Liver (tissue), 9 donors: ENCODE results near the gene CDH18. TPM values are rescaled to one million over a fixed set of nuclear protein-coding genes. Genes with fewer than 3 reads are reported as not detected.

Source experiments
- DNase-seq: peaks from one replicate; pipeline ENCODE4 v3.0.0-alpha.2; 2017; ENCODE audit warnings: low spot score
- H3K27ac ChIP-seq, 2 donors: one replicate each; pipeline ENCODE4 v1.7.0; 2013; ENCODE audit warnings: inconsistent platforms in 2 of 2, low read length in 2 of 2, control low read depth in 1 of 2, low read depth in 1 of 2, mild to moderate bottlenecking in 1 of 2
- H3K27me3 ChIP-seq, 4 donors: one replicate each; pipeline versions ENCODE4 v1.6.1 to v1.7.0; 2013; ENCODE audit warnings: low read length in 3 of 4, inconsistent platforms in 1 of 4, mild to moderate bottlenecking in 1 of 4, moderate library complexity in 1 of 4; ENCODE audit not compliant: control insufficient read depth in 4 of 4, insufficient read depth in 4 of 4
- H3K36me3 ChIP-seq, 4 donors: one replicate each; pipeline versions ENCODE4 v1.6.1 to v1.7.0; 2013; ENCODE audit warnings: low read length in 3 of 4, mild to moderate bottlenecking in 3 of 4, low read depth in 1 of 4, moderate library complexity in 1 of 4; ENCODE audit not compliant: control insufficient read depth in 4 of 4, insufficient read depth in 3 of 4
- H3K4me1 ChIP-seq, 4 donors: one replicate each; pipeline versions ENCODE4 v1.6.1 to v1.7.0; 2013; ENCODE audit warnings: low read length in 3 of 4, mild to moderate bottlenecking in 3 of 4, moderate library complexity in 1 of 4; ENCODE audit not compliant: control insufficient read depth in 4 of 4, insufficient read depth in 4 of 4
- H3K4me3 ChIP-seq, 3 donors: one replicate each; pipeline versions ENCODE4 v1.6.1 to v1.7.0; 2013; ENCODE audit warnings: low read length in 3 of 3, control low read depth in 1 of 3, low read depth in 1 of 3, mild to moderate bottlenecking in 1 of 3
- H3K9ac ChIP-seq, 2 donors: one replicate each; pipeline ENCODE4 v1.7.0; 2013; ENCODE audit warnings: low read length in 2 of 2, mild to moderate bottlenecking in 2 of 2, moderate library complexity in 2 of 2, control low read depth in 1 of 2, low read depth in 1 of 2
- H3K9me3 ChIP-seq, 4 donors: one replicate each; pipeline versions ENCODE4 v1.6.1 to v1.7.0; 2013; ENCODE audit warnings: low read length in 3 of 4; ENCODE audit not compliant: control insufficient read depth in 4 of 4
- EGR1 ChIP-seq, 2 donors: IDR thresholded peaks; 2 replicates each; pipeline ENCODE4 v1.6.1; 2016 to 2018; ENCODE audit warnings: antibody characterized with exemption in 2 of 2, low read depth in 2 of 2
- FOXA1 ChIP-seq: IDR thresholded peaks from 2 replicates; pipeline ENCODE4 v1.6.1; 2016; ENCODE audit warnings: antibody characterized with exemption
- FOXA2 ChIP-seq: IDR thresholded peaks from 2 replicates; pipeline ENCODE4 v1.6.1; 2016; ENCODE audit warnings: antibody characterized with exemption
- HNF4G ChIP-seq: IDR thresholded peaks from 2 replicates; pipeline ENCODE4 v1.6.1; 2016; ENCODE audit warnings: antibody characterized with exemption
- JUND ChIP-seq, 2 donors: IDR thresholded peaks; 2 replicates each; pipeline ENCODE4 v1.6.1; 2016; ENCODE audit warnings: antibody characterized with exemption in 2 of 2
- RAD21 ChIP-seq, 2 donors: IDR thresholded peaks; 2 replicates each; pipeline ENCODE4 v1.6.1; 2016; ENCODE audit warnings: antibody characterized with exemption in 2 of 2, mild to moderate bottlenecking in 2 of 2
- SP1 ChIP-seq: IDR thresholded peaks from 2 replicates; pipeline ENCODE4 v1.6.1; 2018; ENCODE audit warnings: antibody characterized with exemption, mild to moderate bottlenecking
- YY1 ChIP-seq: IDR thresholded peaks from 2 replicates; pipeline ENCODE4 v1.6.1; 2016; ENCODE audit warnings: antibody characterized with exemption, mild to moderate bottlenecking
- ZBTB33 ChIP-seq: IDR thresholded peaks from 2 replicates; pipeline ENCODE4 v1.6.1; 2016; ENCODE audit warnings: antibody characterized with exemption
- WGBS: extraction: QIAGEN DNeasy Blood & Tissue Kit; methylation state at CpG from one replicate; pipeline ENCODE4 v1.1.7; 2013; 5-methylcytosine and 5-hydroxymethylcytosine counted together
- polyA plus RNA-seq, 2 donors: library from polyadenylated mRNA; stranded (reverse) in 1 of 2; unstranded in 1 of 2; fragments of 200-250 nt in 1 of 2; fragments of >200 nt in 1 of 2; fragmentation: Nextera tagmentation in 1 of 2; extraction: Ambion mirVana in 1 of 2; gene quantifications; one replicate each; pipeline versions ENCODE4 v1.2.1 to v1.2.3, GENCODE V29; 2013 to 2015
- total RNA-seq, 2 donors: library from RNA; depleted of rRNA; stranded (reverse); fragments of >200 nt; gene quantifications; one replicate each; pipeline ENCODE4 v1.2.3, GENCODE V29; 2014
- TF ChIP-seq, protein P1 (sequence below): fragments of 150-350 bp; IDR thresholded peaks from 2 replicates; pipeline ENCODE4 v1.5.1; 2017; ENCODE audit warnings: improper control_type of control experiment, low read depth, low read length; ENCODE audit not compliant: missing input control
- donor health status: healthy.
- donor health status: healthy.
- donor health status: healthy.
- donor health status: healthy.
- donor health status: healthy.

The CDH18 gene
- total and polyA plus RNA-seq, 4 donors = 0.19 TPM; not detected in 3

- H3K4me1 ChIP-seq = no peaks in the 10 kb centered on the region
- H3K9me3 ChIP-seq = no peaks in the 10 kb centered on the region
- H3K4me3 ChIP-seq = no peak overlapping the region
- H3K27ac ChIP-seq = no peak overlapping the region
- no peaks in the 10 kb centered on the region for H3K27me3 ChIP-seq
- DNase-seq = no peak
- 25% methylated on average over 3 of the region's 3 CpGs for WGBS
- TF ChIP-seq HNF4G (no peak), RAD21 (IDR thresholded peaks at IDR 0.05) (no peak), SP1 (no peak), EGR1 (IDR thresholded peaks at IDR 0.05; ENCODE audit: low read depth in 2 of 2) (no peak)
- TF ChIP-seq, protein P1, sequence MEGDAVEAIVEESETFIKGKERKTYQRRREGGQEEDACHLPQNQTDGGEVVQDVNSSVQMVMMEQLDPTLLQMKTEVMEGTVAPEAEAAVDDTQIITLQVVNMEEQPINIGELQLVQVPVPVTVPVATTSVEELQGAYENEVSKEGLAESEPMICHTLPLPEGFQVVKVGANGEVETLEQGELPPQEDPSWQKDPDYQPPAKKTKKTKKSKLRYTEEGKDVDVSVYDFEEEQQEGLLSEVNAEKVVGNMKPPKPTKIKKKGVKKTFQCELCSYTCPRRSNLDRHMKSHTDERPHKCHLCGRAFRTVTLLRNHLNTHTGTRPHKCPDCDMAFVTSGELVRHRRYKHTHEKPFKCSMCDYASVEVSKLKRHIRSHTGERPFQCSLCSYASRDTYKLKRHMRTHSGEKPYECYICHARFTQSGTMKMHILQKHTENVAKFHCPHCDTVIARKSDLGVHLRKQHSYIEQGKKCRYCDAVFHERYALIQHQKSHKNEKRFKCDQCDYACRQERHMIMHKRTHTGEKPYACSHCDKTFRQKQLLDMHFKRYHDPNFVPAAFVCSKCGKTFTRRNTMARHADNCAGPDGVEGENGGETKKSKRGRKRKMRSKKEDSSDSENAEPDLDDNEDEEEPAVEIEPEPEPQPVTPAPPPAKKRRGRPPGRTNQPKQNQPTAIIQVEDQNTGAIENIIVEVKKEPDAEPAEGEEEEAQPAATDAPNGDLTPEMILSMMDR = no peak
- H3K36me3 ChIP-seq = no peaks in the 10 kb centered on the region
- no peak overlapping the region for H3K9ac ChIP-seq
Measured at GRCh38 chr5:19745247-19745646, 242.8 kb downstream of the CDH18 start.

DNA sequence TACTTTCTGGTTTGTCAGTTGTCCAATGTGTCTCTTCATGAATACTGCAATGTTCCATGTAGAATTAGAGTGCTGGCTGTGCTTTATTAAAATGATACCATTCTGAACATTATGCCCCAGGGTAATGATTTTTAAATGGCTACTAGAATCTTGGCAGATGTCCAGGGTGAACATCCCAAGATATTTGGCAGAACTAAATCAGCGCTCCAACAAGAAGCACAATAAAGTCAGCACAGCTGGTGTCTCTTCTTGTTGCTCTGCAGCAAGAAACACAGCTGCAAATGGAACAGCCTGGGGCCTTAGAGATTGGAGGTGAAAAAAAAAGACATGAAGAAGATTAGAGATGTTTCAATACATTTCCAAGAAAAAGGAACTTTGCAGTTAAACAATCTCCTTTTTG is 248.3 kb downstream of the CDH18 start:
- Histone ChIP-seq H3K27ac (no peak overlapping the region), H3K4me1 (no peaks in the 10 kb centered on the region), H3K27me3 (no peaks in the 10 kb centered on the region), H3K9ac (no peak overlapping the region), H3K36me3 (no peaks in the 10 kb centered on the region), H3K9me3 (no peaks in the 10 kb centered on the region), H3K4me3 (no peak overlapping the region)
- DNase-seq = no peak
- WGBS = 89% methylated on average over 1 of the region's 1 CpG
- TF ChIP-seq FOXA1 (no peak), FOXA2 (no peak), JUND (IDR thresholded peaks at IDR 0.05) (no peak), YY1 (no peak), RAD21 (IDR thresholded peaks at IDR 0.05) (no peak), HNF4G (no peak)

DNA sequence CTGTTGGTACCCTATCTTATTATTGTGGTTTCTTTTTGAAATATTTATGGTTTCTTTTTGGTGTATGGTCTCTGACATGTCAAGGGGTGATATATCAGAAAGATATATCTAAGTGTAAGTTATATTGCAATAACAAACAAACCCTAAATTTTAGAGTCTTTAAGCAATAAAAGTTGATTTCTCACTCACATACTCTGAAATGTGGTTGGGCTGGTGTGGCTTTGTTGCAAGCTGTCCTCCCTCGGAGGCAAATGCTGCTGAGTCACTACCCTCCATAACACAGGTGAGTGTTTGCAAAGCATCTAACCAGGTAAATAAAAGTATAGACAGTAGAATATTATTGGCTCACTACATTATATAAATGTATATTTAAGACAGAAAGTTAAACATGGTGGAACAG is 253.2 kb downstream of the CDH18 start:
- TF ChIP-seq EGR1 (IDR thresholded peaks at IDR 0.05; ENCODE audit: low read depth in 2 of 2) = no peak
- TF ChIP-seq SP1 = no peak
- no peak for TF ChIP-seq ZBTB33
- no peaks in the 10 kb centered on the region for H3K36me3 ChIP-seq
- H3K4me1 ChIP-seq = no peaks in the 10 kb centered on the region
- no peak overlapping the region for H3K9ac ChIP-seq
- no peak for DNase-seq
- H3K9me3 ChIP-seq = peaks cover 0 to 5% (median 2%) of the 10 kb centered on the region in 4 donors
- 73% methylated on average over 1 of the region's 1 CpG for WGBS
- H3K4me3 ChIP-seq = no peak overlapping the region
- H3K27ac ChIP-seq = no peak overlapping the region
- no peaks in the 10 kb centered on the region for H3K27me3 ChIP-seq
